ENCODE measurements around the gene DIAPH2.

The DIAPH2 gene

DNA sequence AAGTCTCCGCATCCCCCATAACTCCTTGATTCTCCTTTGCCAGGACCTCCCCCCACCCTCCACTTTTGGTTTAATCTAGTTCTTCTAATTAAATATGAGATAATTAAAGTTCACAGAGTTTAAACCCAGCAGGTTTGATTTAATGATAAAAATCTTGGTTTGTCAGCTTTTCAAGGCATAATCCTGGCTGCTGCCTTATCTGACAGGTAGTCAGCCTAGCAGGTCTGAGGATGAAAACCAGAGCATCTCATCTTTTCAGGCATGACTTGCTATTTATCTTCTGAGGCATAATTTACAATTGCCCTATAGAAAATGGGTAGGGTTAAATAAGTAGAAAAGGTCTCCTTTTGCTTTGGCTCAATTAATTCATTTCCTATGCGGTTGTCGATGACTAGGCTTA is 790.3 kb downstream of the DIAPH2 start:
- H3K27me3 ChIP-seq, result no peaks in the 10 kb centered on the region
- no peaks in the 10 kb centered on the region for H3K36me3 ChIP-seq
- H3K4me3 ChIP-seq (ENCODE audit: low read depth, low read length), result no peak overlapping the region
- TF ChIP-seq, protein P1, sequence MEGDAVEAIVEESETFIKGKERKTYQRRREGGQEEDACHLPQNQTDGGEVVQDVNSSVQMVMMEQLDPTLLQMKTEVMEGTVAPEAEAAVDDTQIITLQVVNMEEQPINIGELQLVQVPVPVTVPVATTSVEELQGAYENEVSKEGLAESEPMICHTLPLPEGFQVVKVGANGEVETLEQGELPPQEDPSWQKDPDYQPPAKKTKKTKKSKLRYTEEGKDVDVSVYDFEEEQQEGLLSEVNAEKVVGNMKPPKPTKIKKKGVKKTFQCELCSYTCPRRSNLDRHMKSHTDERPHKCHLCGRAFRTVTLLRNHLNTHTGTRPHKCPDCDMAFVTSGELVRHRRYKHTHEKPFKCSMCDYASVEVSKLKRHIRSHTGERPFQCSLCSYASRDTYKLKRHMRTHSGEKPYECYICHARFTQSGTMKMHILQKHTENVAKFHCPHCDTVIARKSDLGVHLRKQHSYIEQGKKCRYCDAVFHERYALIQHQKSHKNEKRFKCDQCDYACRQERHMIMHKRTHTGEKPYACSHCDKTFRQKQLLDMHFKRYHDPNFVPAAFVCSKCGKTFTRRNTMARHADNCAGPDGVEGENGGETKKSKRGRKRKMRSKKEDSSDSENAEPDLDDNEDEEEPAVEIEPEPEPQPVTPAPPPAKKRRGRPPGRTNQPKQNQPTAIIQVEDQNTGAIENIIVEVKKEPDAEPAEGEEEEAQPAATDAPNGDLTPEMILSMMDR (IDR thresholded peaks at IDR 0.05; ENCODE audit: low read depth, low read length), result no peak
- H3K4me1 ChIP-seq, result peaks cover 4% of the 10 kb centered on the region
- DNase-seq, result peak; percentile 17
- H3K9me3 ChIP-seq, result no peaks in the 10 kb centered on the region

GRCh38 chrX:97479106-97479890 is 794.7 kb downstream of the DIAPH2 start:
- TF ChIP-seq, protein P1 (IDR thresholded peaks at IDR 0.05; ENCODE audit: low read depth, low read length), result no peak
- no peaks in the 10 kb centered on the region for H3K9me3 ChIP-seq
- H3K4me3 ChIP-seq (ENCODE audit: low read depth, low read length), result no peak overlapping the region
- H3K27me3 ChIP-seq, result no peaks in the 10 kb centered on the region
- no peak for DNase-seq
- H3K36me3 ChIP-seq, result no peaks in the 10 kb centered on the region
- peaks cover 4% of the 10 kb centered on the region for H3K4me1 ChIP-seq

GRCh38 chrX:97481228-97481627 is 796.6 kb downstream of the DIAPH2 start:
- TF ChIP-seq, protein P1 (IDR thresholded peaks at IDR 0.05; ENCODE audit: low read depth, low read length), result no peak
- H3K4me1 ChIP-seq, result no peaks in the 10 kb centered on the region
- H3K4me3 ChIP-seq (ENCODE audit: low read depth, low read length), result no peak overlapping the region
- H3K36me3 ChIP-seq, result no peaks in the 10 kb centered on the region
- no peak for DNase-seq
- H3K9me3 ChIP-seq, result no peaks in the 10 kb centered on the region
- H3K27me3 ChIP-seq, result no peaks in the 10 kb centered on the region

- Histone ChIP-seq H3K36me3 (no peaks in the 10 kb centered on the region), H3K4me1 (no peaks in the 10 kb centered on the region), H3K27me3 (no peaks in the 10 kb centered on the region), H3K9me3 (no peaks in the 10 kb centered on the region), H3K4me3 (ENCODE audit: low read depth, low read length) (no peak overlapping the region)
- TF ChIP-seq, protein P1 (IDR thresholded peaks at IDR 0.05; ENCODE audit: low read depth, low read length), result no peak
- DNase-seq, result no peak
Observed at GRCh38 chrX:97482666-97483300, 798.1 kb downstream of the DIAPH2 start.

GRCh38 chrX:97490656-97491055 is 806.0 kb downstream of the DIAPH2 start:
- Histone ChIP-seq H3K9me3 (no peaks in the 10 kb centered on the region), H3K36me3 (no peaks in the 10 kb centered on the region), H3K27me3 (no peaks in the 10 kb centered on the region), H3K4me3 (ENCODE audit: low read depth, low read length) (no peak overlapping the region), H3K4me1 (no peaks in the 10 kb centered on the region)
- DNase-seq, result no peak
- TF ChIP-seq, protein P1 (IDR thresholded peaks at IDR 0.05; ENCODE audit: low read depth, low read length), result no peak

DNA sequence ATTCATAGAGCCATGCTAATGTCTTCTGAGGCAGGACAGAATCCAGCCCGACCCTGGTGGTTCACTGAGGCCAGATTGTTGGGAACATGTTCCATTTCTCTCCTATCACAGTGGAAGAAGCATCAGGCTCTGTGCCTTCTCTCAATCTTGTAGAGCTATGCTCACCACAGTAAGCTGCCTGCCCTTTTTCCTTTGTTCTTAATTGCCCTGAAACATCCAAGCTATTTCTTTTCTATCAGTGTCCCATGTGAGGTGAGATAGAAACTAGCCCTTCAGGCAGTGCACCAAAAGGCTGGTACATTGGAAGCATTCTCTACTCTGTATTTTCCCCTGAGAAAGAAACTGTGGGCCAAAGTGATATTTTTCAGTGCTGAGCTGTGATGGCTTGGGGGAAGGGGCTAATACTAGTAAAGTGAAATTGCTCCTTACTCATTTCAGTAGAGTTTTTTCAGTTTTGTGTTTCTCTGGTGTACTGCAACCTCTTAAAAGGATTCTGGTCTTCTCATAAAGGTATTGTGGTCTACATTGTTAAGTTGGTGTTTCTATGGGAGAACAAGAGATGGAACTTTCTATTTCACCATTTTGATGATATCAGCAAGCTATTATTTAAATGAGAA is 810.2 kb downstream of the DIAPH2 start:
- no peak for DNase-seq
- Histone ChIP-seq H3K4me3 (ENCODE audit: low read depth, low read length) (no peak overlapping the region), H3K4me1 (no peaks in the 10 kb centered on the region), H3K9me3 (no peaks in the 10 kb centered on the region), H3K36me3 (no peaks in the 10 kb centered on the region), H3K27me3 (no peaks in the 10 kb centered on the region)
- TF ChIP-seq, protein P1 (IDR thresholded peaks at IDR 0.05; ENCODE audit: low read depth, low read length), result no peak
